HepG2 (cell line): ENCODE results near the gene SEH1L. TPM values are rescaled to one million over a fixed set of nuclear protein-coding genes. Genes with fewer than 3 reads are reported as not detected.

Experiments used
- ATAC-seq: fragments of 200-7000 bp; cut with Tn5 transposase; 3 replicates; pipeline ENCODE4 v1.9.1; 2020; ENCODE audit warnings: mild to moderate bottlenecking, moderate library complexity
- BruUV-seq: library from RNA; stranded (reverse); fragments of 400-500 nt; replicated peaks from 2 replicates; lab custom pipeline; 2021; lab: Mats Ljungman, UMichigan
- CTCF ChIA-PET: fragments of 300-600 bp; formaldehyde crosslinking; extraction: SDS; loops from one replicate; lab custom pipeline; 2021; ENCODE audit warnings: low total read pairs, inconsistent platforms, low intra/inter-chr PET ratio; lab: Yijun Ruan, JAX
- POLR2A ChIA-PET: fragments of 350-600 bp; sonication (Branson Sonifier 250); formaldehyde crosslinking; loops from one replicate; lab custom pipeline; 2020; ENCODE audit warnings: antibody characterized with exemption, inconsistent platforms; lab: Yijun Ruan, JAX
- DNase-seq: peaks from one replicate; pipeline ENCODE4 v3.0.0-alpha.2; 2015; ENCODE audit warnings: low spot score
- FAIRE-seq: peaks from 3 replicates; lab custom pipeline; 2011; peaks lifted over from hg19 to GRCh38; lab: Jason Lieb, UNC
- H2AFZ ChIP-seq: one replicate; pipeline ENCODE4 v1.6.1; 2011; ENCODE audit warnings: low read length, inconsistent platforms
- H3K27ac ChIP-seq: fragments of 300-600 bp; 3 replicates; pipeline ENCODE4 v1.8.0; 2011; ENCODE audit warnings: mixed run types, mild to moderate bottlenecking, mixed read lengths, low read length, inconsistent platforms; ENCODE audit not compliant: insufficient read depth; ENCODE audit errors: extremely low read length
- H3K27me3 ChIP-seq, 2 experiments: fragments of 200-600 bp in 1 of 2; 2 replicates in 1 of 2; 3 replicates in 1 of 2; pipeline versions ENCODE4 v1.6.0 to v1.8.0; 2011; ENCODE audit warnings: low read length in 2 of 2, mild to moderate bottlenecking in 2 of 2, moderate library complexity in 2 of 2, inconsistent platforms in 1 of 2; ENCODE audit not compliant: insufficient read depth in 2 of 2, control insufficient read depth in 1 of 2
- H3K36me3 ChIP-seq, 2 experiments: fragments of 200-600 bp in 1 of 2; replicated peaks in 1 of 2; 2 replicates in 1 of 2; 3 replicates in 1 of 2; pipeline versions ENCODE4 v1.5.1 to v1.8.0; 2011; ENCODE audit warnings: low read length in 2 of 2, inconsistent platforms in 1 of 2; ENCODE audit not compliant: insufficient read depth in 2 of 2, control insufficient read depth in 1 of 2
- H3K4me1 ChIP-seq: 2 replicates; pipeline ENCODE4 v1.5.1; 2012; ENCODE audit warnings: low read length, inconsistent platforms; ENCODE audit not compliant: insufficient read depth
- H3K4me2 ChIP-seq: 2 replicates; pipeline ENCODE4 v1.6.0; 2011; ENCODE audit warnings: low read depth, low read length, inconsistent platforms
- H3K4me3 ChIP-seq, 3 experiments: fragments of 200-600 bp in 1 of 3; sonication (generic), shearing (Covaris generic) in 1 of 3; replicated peaks in 1 of 3; 2 replicates each; pipeline ENCODE4 v1.5.1; 2011 to 2016; ENCODE audit warnings: low read length in 3 of 3, inconsistent platforms in 2 of 3, low read depth in 2 of 3, mild to moderate bottlenecking in 2 of 3, control low read depth in 1 of 3, mixed read lengths in 1 of 3; ENCODE audit not compliant: insufficient read depth in 1 of 3
- H3K79me2 ChIP-seq: one replicate; pipeline ENCODE4 v1.6.1; 2011; ENCODE audit warnings: low read length, inconsistent platforms; ENCODE audit not compliant: insufficient read depth
- H3K9ac ChIP-seq: 2 replicates; pipeline ENCODE4 v1.6.0; 2011; ENCODE audit warnings: mild to moderate bottlenecking, low read depth, low read length, inconsistent platforms; ENCODE audit not compliant: insufficient read depth
- H3K9me3 ChIP-seq: 2 replicates; pipeline ENCODE4 v1.5.1; 2012; ENCODE audit warnings: mild to moderate bottlenecking, low read length
- H4K20me1 ChIP-seq: 2 replicates; pipeline ENCODE4 v1.6.0; 2011; ENCODE audit warnings: inconsistent platforms, mild to moderate bottlenecking, low read length, moderate library complexity; ENCODE audit not compliant: insufficient read depth
- ARNTL ChIP-seq: sonication (generic); formaldehyde crosslinking; IDR thresholded peaks from 2 replicates; pipeline ENCODE4 v1.4.0; 2020; ENCODE audit warnings: mild to moderate bottlenecking, missing genetic modification reagents
- CSRNP2 ChIP-seq: sonication (generic); formaldehyde crosslinking; conservative IDR thresholded peaks from 2 replicates; pipeline ENCODE4 v1.8.0; 2022; ENCODE audit warnings: low read depth, missing genetic modification reagents
- DRAP1 ChIP-seq: IDR thresholded peaks from 2 replicates; pipeline ENCODE4 v1.6.1; 2016; ENCODE audit warnings: missing genetic modification reagents, missing compliant biosample characterization
- GFI1 ChIP-seq: sonication (generic); formaldehyde crosslinking; IDR thresholded peaks from 2 replicates; pipeline ENCODE4 v1.5.0; 2020; ENCODE audit warnings: missing genetic modification reagents, mild to moderate bottlenecking, borderline replicate concordance
- HOXA5 ChIP-seq: sonication (generic); formaldehyde crosslinking; IDR thresholded peaks from 2 replicates; pipeline ENCODE4 v1.4.0; 2020; ENCODE audit warnings: missing genetic modification reagents
- IKZF5 ChIP-seq: IDR thresholded peaks from 2 replicates; pipeline ENCODE4 v1.6.1; 2018; ENCODE audit warnings: missing genetic modification reagents, mild to moderate bottlenecking, missing compliant biosample characterization
- IRF1 ChIP-seq: sonication (generic); formaldehyde crosslinking; IDR thresholded peaks from 2 replicates; pipeline ENCODE4 v1.4.0; 2020; ENCODE audit warnings: low read depth, mild to moderate bottlenecking, missing genetic modification reagents
- MTA3 ChIP-seq: sonication (generic); formaldehyde crosslinking; IDR thresholded peaks from 2 replicates; pipeline ENCODE4 v1.4.0; 2020; ENCODE audit warnings: missing genetic modification reagents
- NFIC ChIP-seq: IDR thresholded peaks from 2 replicates; pipeline ENCODE4 v1.6.1; 2012; ENCODE audit warnings: mild to moderate bottlenecking, low read length, inconsistent platforms
- NRL ChIP-seq: sonication (generic); formaldehyde crosslinking; IDR thresholded peaks from 2 replicates; pipeline ENCODE4 v1.5.0; 2020; ENCODE audit warnings: missing genetic modification reagents, mild to moderate bottlenecking, moderate library complexity, borderline replicate concordance
- SP2 ChIP-seq: sonication (generic); formaldehyde crosslinking; IDR thresholded peaks from 2 replicates; pipeline ENCODE4 v1.5.1; 2020; ENCODE audit warnings: mild to moderate bottlenecking, missing genetic modification reagents
- TP53 ChIP-seq: sonication (generic); formaldehyde crosslinking; conservative IDR thresholded peaks from 2 replicates; pipeline ENCODE4 v1.4.0; 2020; ENCODE audit warnings: missing genetic modification reagents
- ZNF607 ChIP-seq: sonication (generic); formaldehyde crosslinking; IDR thresholded peaks from 2 replicates; pipeline ENCODE4 v1.5.1; 2020; ENCODE audit warnings: missing genetic modification reagents, mild to moderate bottlenecking, borderline replicate concordance
- ZNF644 ChIP-seq: IDR thresholded peaks from 2 replicates; pipeline ENCODE4 v1.6.1; 2016; ENCODE audit warnings: low read depth
- ZNF660 ChIP-seq: sonication (generic); formaldehyde crosslinking; IDR thresholded peaks from 2 replicates; pipeline ENCODE4 v1.5.1; 2020; ENCODE audit warnings: mild to moderate bottlenecking, low read depth, missing genetic modification reagents, borderline replicate concordance
- ZNF883 ChIP-seq: sonication (generic); formaldehyde crosslinking; IDR thresholded peaks from 2 replicates; pipeline ENCODE4 v1.5.1; 2020; ENCODE audit warnings: mild to moderate bottlenecking, missing genetic modification reagents; ENCODE audit errors: not compliant biosample characterization
- WGBS: methylation state at CpG from one replicate; pipeline ENCODE4 v1.1.6; 2017; ENCODE audit warnings: low lambda C conversion rate; 5-methylcytosine and 5-hydroxymethylcytosine counted together
- in situ Hi-C: cut with HindIII; loops from 2 replicates; pipeline ENCODE4 v1.10.0; 2017; ENCODE audit warnings: low pct_unique_long_range_greater_than_20kb; ENCODE audit not compliant: extremely low pct_ligation_motif_present
- intact Hi-C: fragments of 100-400 bp; cut with micrococcal nuclease; formaldehyde crosslinking; loops from one replicate; pipeline ENCODE4 v1.10.0; 2022; ENCODE audit not compliant: unreplicated experiment
- polyA plus RNA-seq, 8 experiments: library from polyadenylated mRNA; depleted of rRNA in 3 of 8; stranded (reverse) in 7 of 8; unstranded in 1 of 8; fragments of >200 nt; fragmentation: Illumina TruSeq in 4 of 8; extraction: Trizol in 4 of 8; gene quantifications; 2 replicates each; pipeline versions ENCODE4 v1.2.1 to v1.2.3, GENCODE V29; 2011 to 2016; ENCODE audit warnings: low read depth in 4 of 8, missing spikeins in 1 of 8, mixed read lengths in 1 of 8; ENCODE audit not compliant: insufficient read depth in 1 of 8
- total RNA-seq, 5 experiments: library from RNA; depleted of rRNA; stranded (reverse); fragments of >200 nt; fragmentation: Illumina TruSeq; extraction: Trizol; gene quantifications; 2 replicates each; pipeline ENCODE4 v1.2.3, GENCODE V29; 2016; ENCODE audit warnings: low read depth in 1 of 5

SEH1L gene
- total and polyA plus RNA-seq, 2 of the 13 experiments (the other 11 are each of a cell fraction or from before 2014, with no cell fraction given), result 59.6 to 63.5 TPM

GRCh38 chr18:12922266-12922665, 25.5 kb upstream of the SEH1L start:
- Histone ChIP-seq H3K4me1 (peaks cover 18% of the 10 kb centered on the region), H3K9me3 (no peaks in the 10 kb centered on the region), H2AFZ (no peak overlapping the region), H3K27ac (no peak overlapping the region), H3K27me3 (no peaks in the 10 kb centered on the region), H3K79me2 (no peaks in the 10 kb centered on the region), H3K9ac (no peak overlapping the region), H3K4me3 (no peak overlapping the region), H3K36me3 (no peaks in the 10 kb centered on the region), H3K4me2 (no peak overlapping the region), H4K20me1 (no peaks in the 10 kb centered on the region)
- WGBS, result 0% methylated on average over 1 of the region's 1 CpG
- intact Hi-C loops (no loop called here), in situ Hi-C loops (no loop called here)
- no TSS peak for BruUV-seq
- FAIRE-seq (no peak), ATAC-seq (no peak), DNase-seq (no peak)
- CTCF ChIA-PET, result no interaction called here
- TF ChIP-seq CSRNP2, result no peak
- no peak for TF ChIP-seq HOXA5 (CRISPR knock-in tag)
- no peak for TF ChIP-seq NFIC
- TF ChIP-seq NRL (CRISPR knock-in tag), result no peak
- POLR2A ChIA-PET, result no interaction called here

GRCh38 chr18:12924616-12925015, 23.2 kb upstream of the SEH1L start:
- DNase-seq (no peak), FAIRE-seq (no peak), ATAC-seq (no peak)
- no peaks in the 10 kb centered on the region for H3K9me3 ChIP-seq
- WGBS, result 34% methylated on average over 6 of the region's 6 CpGs
- H4K20me1 ChIP-seq, result no peaks in the 10 kb centered on the region
- in situ Hi-C loops, result loop anchor here (25.0 kb wide), 1 partner anchor 537 kb away; the partner anchor contains the start of gene AFG3L2
- H3K4me2 ChIP-seq, result no peak overlapping the region
- no peak overlapping the region for H3K4me3 ChIP-seq
- intact Hi-C loops, result no loop called here
- CTCF ChIA-PET, result no interaction called here
- BruUV-seq, result no TSS peak
- no peak overlapping the region for H3K27ac ChIP-seq
- peaks cover 26% of the 10 kb centered on the region for H3K4me1 ChIP-seq
- no peaks in the 10 kb centered on the region for H3K27me3 ChIP-seq
- H2AFZ ChIP-seq, result no peak overlapping the region
- POLR2A ChIA-PET, result interaction anchor here (0.6 kb wide), 1 partner anchor 15 kb away, joined by 3 read pairs; no protein-coding TSS in a partner anchor
- H3K36me3 ChIP-seq, result no peaks in the 10 kb centered on the region
- no peaks in the 10 kb centered on the region for H3K79me2 ChIP-seq
- H3K9ac ChIP-seq, result no peak overlapping the region
- no peak for TF ChIP-seq ARNTL
- no peak for TF ChIP-seq ZNF644
- TF ChIP-seq TP53 (CRISPR knock-in tag), result no peak
- no peak for TF ChIP-seq GFI1 (CRISPR knock-in tag)
- TF ChIP-seq DRAP1 (CRISPR knock-in tag), result no peak
- no peak for TF ChIP-seq SP2 (CRISPR knock-in tag)
- TF ChIP-seq ZNF607 (CRISPR knock-in tag), result no peak
- no peak for TF ChIP-seq IKZF5 (CRISPR knock-in tag)
- no peak for TF ChIP-seq IRF1
- no peak for TF ChIP-seq MTA3 (CRISPR knock-in tag)
- TF ChIP-seq ZNF660, result no peak
- TF ChIP-seq ZNF883, result no peak
